ENCODE measurements around the gene EVI5.
"Not testable (repeated sequence)": the region's sequence is repeated elsewhere in the genome, so short reads cannot be mapped to it uniquely, and the experiment has no call there.

EVI5 gene

DNA sequence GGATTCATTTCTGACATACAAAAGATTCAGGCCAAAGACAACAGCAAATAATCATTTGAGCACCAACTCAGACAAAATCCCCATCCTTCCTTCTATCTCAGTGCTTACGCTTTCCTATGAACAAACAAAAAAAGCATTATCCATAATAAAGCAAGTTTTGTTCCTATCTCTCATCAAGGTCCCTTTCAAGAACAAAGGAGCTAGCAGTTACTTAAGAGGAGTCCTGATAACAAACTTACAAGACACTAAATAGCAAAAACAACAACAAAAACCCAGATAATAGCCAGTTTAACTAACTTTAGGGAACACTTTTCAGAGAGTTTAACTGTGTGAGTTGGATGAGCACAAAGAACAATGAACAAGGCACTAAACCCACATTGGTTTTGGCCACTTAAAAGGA lies 10.5 kb downstream of the EVI5 start:
- no peak for DNase-seq (ENCODE audit: low read depth, low spot score)
- H3K9ac ChIP-seq (ENCODE audit: insufficient read length, low read depth), result no peak overlapping the region
- no peak for TF ChIP-seq ZNF274 (IDR thresholded peaks at IDR 0.05; ENCODE audit: low read depth, low read length)
- TF ChIP-seq YY1 (IDR thresholded peaks at IDR 0.05; ENCODE audit: insufficient read depth, insufficient read length), result no peak
- no peak for TF ChIP-seq SUZ12 (IDR thresholded peaks at IDR 0.05; ENCODE audit: extremely low read depth, insufficient read depth, insufficient read length)
- no peak overlapping the region for H3K4me3 ChIP-seq (ENCODE audit: insufficient read length, low read depth)
- peaks cover 4% of the 10 kb centered on the region for H3K36me3 ChIP-seq (ENCODE audit: insufficient read depth, insufficient read length, low read length)
- H3K4me1 ChIP-seq (ENCODE audit: insufficient read depth, insufficient read length), result no peaks in the 10 kb centered on the region
- no peaks in the 10 kb centered on the region for H3K27me3 ChIP-seq (ENCODE audit: insufficient read depth, insufficient read length)
- H3K9me3 ChIP-seq (ENCODE audit: insufficient read depth, low read length), result no peaks in the 10 kb centered on the region

DNA sequence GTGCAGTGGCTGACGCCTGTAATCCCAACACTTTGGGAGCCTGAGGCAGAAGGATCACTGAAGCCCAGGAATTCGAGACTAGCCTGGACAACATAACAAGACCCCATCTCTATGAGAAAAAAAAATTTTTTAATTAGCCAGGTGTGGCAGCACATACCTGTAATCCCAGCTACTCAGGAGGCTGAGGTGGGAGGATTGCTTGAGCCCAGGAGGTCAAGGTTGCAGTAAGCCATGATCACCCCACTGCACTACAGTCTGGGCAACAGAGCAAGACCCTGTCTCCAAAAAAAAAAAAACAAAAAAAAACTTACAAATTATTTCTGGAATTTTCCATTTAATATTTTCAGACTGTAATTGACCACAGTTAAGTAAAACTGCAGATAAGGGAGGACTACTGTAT lies 11.2 kb downstream of the EVI5 start:
- DNase-seq (ENCODE audit: low read depth, low spot score); H3K9me3 ChIP-seq (ENCODE audit: insufficient read depth, low read length); H3K4me1 ChIP-seq (ENCODE audit: insufficient read depth, insufficient read length); H3K9ac ChIP-seq (ENCODE audit: insufficient read length, low read depth); H3K4me3 ChIP-seq (ENCODE audit: insufficient read length, low read depth); H3K36me3 ChIP-seq (ENCODE audit: insufficient read depth, insufficient read length, low read length); H3K27me3 ChIP-seq (ENCODE audit: insufficient read depth, insufficient read length): not testable (repeated sequence)

GRCh38 chr1:92769856-92770255 lies 15.1 kb downstream of the EVI5 start:
- Histone ChIP-seq H3K36me3 (ENCODE audit: insufficient read depth, insufficient read length, low read length) (no peaks in the 10 kb centered on the region), H3K4me3 (ENCODE audit: insufficient read length, low read depth) (no peak overlapping the region), H3K4me1 (ENCODE audit: insufficient read depth, insufficient read length) (no peaks in the 10 kb centered on the region), H3K27me3 (ENCODE audit: insufficient read depth, insufficient read length) (no peaks in the 10 kb centered on the region), H3K9me3 (ENCODE audit: insufficient read depth, low read length) (peaks cover 4% of the 10 kb centered on the region; the same call in 1 of the 2 replicates), H3K9ac (ENCODE audit: insufficient read length, low read depth) (no peak overlapping the region)
- TF ChIP-seq YY1 (IDR thresholded peaks at IDR 0.05; ENCODE audit: insufficient read depth, insufficient read length), result no peak
- no peak for TF ChIP-seq SUZ12 (IDR thresholded peaks at IDR 0.05; ENCODE audit: extremely low read depth, insufficient read depth, insufficient read length)
- TF ChIP-seq ZNF274 (IDR thresholded peaks at IDR 0.05; ENCODE audit: low read depth, low read length), result no peak
- no peak for DNase-seq (ENCODE audit: low read depth, low spot score)

DNA sequence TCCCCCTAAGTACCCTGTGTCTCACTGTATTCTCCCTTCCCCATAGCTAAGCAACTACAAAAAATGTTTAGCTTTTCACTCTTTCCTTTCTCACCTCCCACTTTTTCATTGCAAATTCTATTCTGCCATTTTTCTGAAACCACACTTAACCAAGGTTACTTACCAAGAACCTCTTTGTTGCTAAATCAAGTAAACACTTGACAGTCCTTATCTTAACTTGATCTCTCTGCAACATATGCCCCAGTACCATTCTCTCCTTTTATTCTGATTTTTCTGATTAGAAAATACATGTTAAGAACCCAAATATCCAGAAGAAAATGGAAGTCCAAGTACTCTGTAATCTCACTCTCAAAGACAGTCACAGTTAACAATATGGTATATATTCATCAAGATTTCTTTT lies 16.0 kb downstream of the EVI5 start:
- Histone ChIP-seq H3K27me3 (ENCODE audit: insufficient read depth, insufficient read length) (no peaks in the 10 kb centered on the region), H3K4me1 (ENCODE audit: insufficient read depth, insufficient read length) (no peaks in the 10 kb centered on the region), H3K36me3 (ENCODE audit: insufficient read depth, insufficient read length, low read length) (no peaks in the 10 kb centered on the region), H3K9me3 (ENCODE audit: insufficient read depth, low read length) (peaks cover 4% of the 10 kb centered on the region; the same call in 1 of the 2 replicates), H3K9ac (ENCODE audit: insufficient read length, low read depth) (no peak overlapping the region), H3K4me3 (ENCODE audit: insufficient read length, low read depth) (no peak overlapping the region)
- no peak for DNase-seq (ENCODE audit: low read depth, low spot score)
- TF ChIP-seq YY1 (IDR thresholded peaks at IDR 0.05; ENCODE audit: insufficient read depth, insufficient read length) (no peak), ZNF274 (IDR thresholded peaks at IDR 0.05; ENCODE audit: low read depth, low read length) (no peak), SUZ12 (IDR thresholded peaks at IDR 0.05; ENCODE audit: extremely low read depth, insufficient read depth, insufficient read length) (no peak)

DNA sequence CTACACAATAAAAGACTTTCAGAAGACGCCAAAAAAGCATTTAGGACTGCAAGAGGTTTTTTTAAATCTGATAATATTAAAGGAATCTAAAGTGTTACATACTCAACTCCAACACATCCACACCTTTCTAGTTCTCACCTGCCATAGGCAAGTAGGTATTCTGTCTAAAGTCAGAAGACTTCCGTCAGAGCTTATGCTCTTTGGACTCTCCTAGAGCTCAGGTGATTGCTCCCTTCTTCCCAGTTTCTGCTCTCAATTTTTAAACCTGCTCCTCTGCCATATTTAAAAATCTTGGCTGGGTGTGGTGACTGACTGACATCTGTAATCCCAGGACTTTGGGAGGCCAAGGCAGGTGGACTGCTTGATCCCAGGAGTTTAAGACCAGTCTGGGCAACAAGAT lies 16.6 kb downstream of the EVI5 start:
- Histone ChIP-seq H3K36me3 (ENCODE audit: insufficient read depth, insufficient read length, low read length) (no peaks in the 10 kb centered on the region), H3K9me3 (ENCODE audit: insufficient read depth, low read length) (peaks cover 4% of the 10 kb centered on the region; the same call in 1 of the 2 replicates)
- DNase-seq (ENCODE audit: low read depth, low spot score), result no peak

GRCh38 chr1:92764116-92764515 lies 20.8 kb downstream of the EVI5 start:
- TF ChIP-seq YY1 (IDR thresholded peaks at IDR 0.05; ENCODE audit: insufficient read depth, insufficient read length) (no peak), SUZ12 (IDR thresholded peaks at IDR 0.05; ENCODE audit: extremely low read depth, insufficient read depth, insufficient read length) (no peak), ZNF274 (IDR thresholded peaks at IDR 0.05; ENCODE audit: low read depth, low read length) (no peak)
- DNase-seq (ENCODE audit: low read depth, low spot score), result no peak
- H3K36me3 ChIP-seq (ENCODE audit: insufficient read depth, insufficient read length, low read length), result no peaks in the 10 kb centered on the region
- no peak overlapping the region for H3K4me3 ChIP-seq (ENCODE audit: insufficient read length, low read depth)
- peaks cover 4% of the 10 kb centered on the region; the same call in 1 of the 2 replicates for H3K9me3 ChIP-seq (ENCODE audit: insufficient read depth, low read length)
- no peaks in the 10 kb centered on the region for H3K4me1 ChIP-seq (ENCODE audit: insufficient read depth, insufficient read length)
- H3K9ac ChIP-seq (ENCODE audit: insufficient read length, low read depth), result no peak overlapping the region
- H3K27me3 ChIP-seq (ENCODE audit: insufficient read depth, insufficient read length), result no peaks in the 10 kb centered on the region

More for the DNA sequence above, 16.6 kb downstream of the EVI5 start:
- no peak for TF ChIP-seq ZNF274 (IDR thresholded peaks at IDR 0.05; ENCODE audit: low read depth, low read length)
- TF ChIP-seq YY1 (IDR thresholded peaks at IDR 0.05; ENCODE audit: insufficient read depth, insufficient read length), result no peak
- no peak for TF ChIP-seq SUZ12 (IDR thresholded peaks at IDR 0.05; ENCODE audit: extremely low read depth, insufficient read depth, insufficient read length)
- Histone ChIP-seq H3K4me3 (ENCODE audit: insufficient read length, low read depth) (no peak overlapping the region), H3K9ac (ENCODE audit: insufficient read length, low read depth) (no peak overlapping the region), H3K4me1 (ENCODE audit: insufficient read depth, insufficient read length) (no peaks in the 10 kb centered on the region), H3K27me3 (ENCODE audit: insufficient read depth, insufficient read length) (no peaks in the 10 kb centered on the region)

DNA sequence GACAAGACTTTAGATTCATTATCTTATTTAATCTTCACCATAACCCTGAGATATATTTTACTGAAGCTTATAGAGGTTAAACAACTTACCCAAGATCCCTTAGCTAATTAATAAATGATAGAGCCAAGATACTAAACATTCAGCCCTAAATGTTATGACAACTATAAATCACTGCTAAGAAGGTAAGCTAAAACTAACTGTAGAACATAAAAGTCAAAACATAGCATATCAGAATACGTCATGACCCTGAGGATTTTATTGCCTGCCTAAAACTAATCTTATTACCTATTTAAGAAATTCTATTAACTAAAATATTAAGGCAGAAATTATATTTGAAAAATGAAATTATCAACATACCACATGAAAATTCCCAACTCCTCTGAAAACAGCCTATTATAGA lies 22.6 kb downstream of the EVI5 start:
- no peaks in the 10 kb centered on the region for H3K4me1 ChIP-seq (ENCODE audit: insufficient read depth, insufficient read length)
- H3K9ac ChIP-seq (ENCODE audit: insufficient read length, low read depth), result no peak overlapping the region
- no peak for TF ChIP-seq ZNF274 (IDR thresholded peaks at IDR 0.05; ENCODE audit: low read depth, low read length)
- no peak for TF ChIP-seq YY1 (IDR thresholded peaks at IDR 0.05; ENCODE audit: insufficient read depth, insufficient read length)
- TF ChIP-seq SUZ12 (IDR thresholded peaks at IDR 0.05; ENCODE audit: extremely low read depth, insufficient read depth, insufficient read length), result no peak
- DNase-seq (ENCODE audit: low read depth, low spot score), result no peak
- no peaks in the 10 kb centered on the region for H3K9me3 ChIP-seq (ENCODE audit: insufficient read depth, low read length)
- H3K27me3 ChIP-seq (ENCODE audit: insufficient read depth, insufficient read length), result no peaks in the 10 kb centered on the region
- H3K4me3 ChIP-seq (ENCODE audit: insufficient read length, low read depth), result no peak overlapping the region
- no peaks in the 10 kb centered on the region for H3K36me3 ChIP-seq (ENCODE audit: insufficient read depth, insufficient read length, low read length)

DNA sequence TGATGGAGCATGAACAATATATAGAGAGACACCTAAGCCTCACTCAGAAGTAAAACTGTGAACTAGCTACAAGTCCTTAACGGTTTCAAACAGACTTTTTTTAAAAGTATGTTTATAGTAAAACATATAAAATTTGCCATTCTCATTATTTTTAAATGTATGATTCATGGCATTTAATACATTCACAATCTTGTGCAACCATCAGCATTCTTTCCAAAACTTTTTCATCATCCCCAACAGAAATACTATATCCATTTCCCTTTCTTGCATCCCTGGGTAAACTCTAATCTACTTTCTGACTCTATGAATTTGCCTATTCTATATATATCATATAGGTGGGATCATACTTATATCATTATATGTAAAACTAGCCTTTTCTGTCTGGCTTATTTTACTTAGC lies 25.5 kb downstream of the EVI5 start:
- Histone ChIP-seq H3K9me3 (ENCODE audit: insufficient read depth, low read length) (peaks cover 6% of the 10 kb centered on the region), H3K9ac (ENCODE audit: insufficient read length, low read depth) (no peak overlapping the region), H3K4me1 (ENCODE audit: insufficient read depth, insufficient read length) (no peaks in the 10 kb centered on the region), H3K4me3 (ENCODE audit: insufficient read length, low read depth) (no peak overlapping the region), H3K36me3 (ENCODE audit: insufficient read depth, insufficient read length, low read length) (peaks cover 3% of the 10 kb centered on the region), H3K27me3 (ENCODE audit: insufficient read depth, insufficient read length) (no peaks in the 10 kb centered on the region)
- no peak for DNase-seq (ENCODE audit: low read depth, low spot score)
- TF ChIP-seq SUZ12 (IDR thresholded peaks at IDR 0.05; ENCODE audit: extremely low read depth, insufficient read depth, insufficient read length), result no peak
- no peak for TF ChIP-seq ZNF274 (IDR thresholded peaks at IDR 0.05; ENCODE audit: low read depth, low read length)
- TF ChIP-seq YY1 (IDR thresholded peaks at IDR 0.05; ENCODE audit: insufficient read depth, insufficient read length), result no peak
